Activated CD8-positive, alpha-beta T cell treated with anti-CD3 and anti-CD28 coated beads for 36 hours (primary cell): ENCODE results near the gene NEU4. TPM values are rescaled to one million over a fixed set of nuclear protein-coding genes. Genes with fewer than 3 reads are reported as not detected.

Experiments
- ATAC-seq: fragments of 200-7000 bp; cut with Tn5 transposase; one replicate; pipeline ENCODE4 v1.10.0; 2021; ENCODE audit warnings: mild to moderate bottlenecking, moderate library complexity
- CTCF ChIA-PET: fragments of 350-600 bp; sonication (Branson Sonifier 250); formaldehyde crosslinking; loops from one replicate; lab custom pipeline; 2021; ENCODE audit warnings: antibody characterized with exemption; lab: Charles Lee
- POLR2A ChIA-PET: fragments of 350-600 bp; sonication (Branson Sonifier 250); formaldehyde crosslinking; loops from one replicate; lab custom pipeline; 2021; ENCODE audit warnings: antibody characterized with exemption; lab: Charles Lee
- DNase-seq: peaks from one replicate; pipeline ENCODE4 v3.0.0-alpha.2; 2020
- H3K27ac Mint-ChIP-seq: one replicate; pipeline ENCODE4 v1.8.0; 2021; ENCODE audit warnings: mild to moderate bottlenecking, mixed read lengths
- H3K27me3 Mint-ChIP-seq: one replicate; pipeline ENCODE4 v1.8.0; 2021; ENCODE audit warnings: mixed read lengths
- H3K36me3 Mint-ChIP-seq: one replicate; pipeline ENCODE4 v1.8.0; 2021; ENCODE audit warnings: low read depth, mixed read lengths
- H3K4me1 Mint-ChIP-seq: one replicate; pipeline ENCODE4 v1.8.0; 2021; ENCODE audit warnings: low read depth, mixed read lengths
- H3K4me3 Mint-ChIP-seq: one replicate; pipeline ENCODE4 v1.8.0; 2021; ENCODE audit warnings: mild to moderate bottlenecking, moderate library complexity, mixed read lengths
- H3K9me3 Mint-ChIP-seq: one replicate; pipeline ENCODE4 v1.8.0; 2021; ENCODE audit warnings: mixed read lengths
- intact Hi-C: fragments of 100-400 bp; cut with micrococcal nuclease; formaldehyde crosslinking; loops from one replicate; pipeline ENCODE4 v1.10.0; 2022
- total RNA-seq, 2 experiments: library from RNA; stranded (reverse); gene quantifications; one replicate each; pipeline ENCODE4 v1.2.3, GENCODE V29; 2021
- TF ChIP-seq, protein P1 (sequence below): fragments of 200-600 bp; IDR thresholded peaks from one replicate; pipeline ENCODE4 v1.8.0; 2022; ENCODE audit warnings: antibody characterized with exemption, mild to moderate bottlenecking

The NEU4 gene
- total RNA-seq, 2 experiments from 2014 or later: 0.38 to 0.54 TPM

DNA sequence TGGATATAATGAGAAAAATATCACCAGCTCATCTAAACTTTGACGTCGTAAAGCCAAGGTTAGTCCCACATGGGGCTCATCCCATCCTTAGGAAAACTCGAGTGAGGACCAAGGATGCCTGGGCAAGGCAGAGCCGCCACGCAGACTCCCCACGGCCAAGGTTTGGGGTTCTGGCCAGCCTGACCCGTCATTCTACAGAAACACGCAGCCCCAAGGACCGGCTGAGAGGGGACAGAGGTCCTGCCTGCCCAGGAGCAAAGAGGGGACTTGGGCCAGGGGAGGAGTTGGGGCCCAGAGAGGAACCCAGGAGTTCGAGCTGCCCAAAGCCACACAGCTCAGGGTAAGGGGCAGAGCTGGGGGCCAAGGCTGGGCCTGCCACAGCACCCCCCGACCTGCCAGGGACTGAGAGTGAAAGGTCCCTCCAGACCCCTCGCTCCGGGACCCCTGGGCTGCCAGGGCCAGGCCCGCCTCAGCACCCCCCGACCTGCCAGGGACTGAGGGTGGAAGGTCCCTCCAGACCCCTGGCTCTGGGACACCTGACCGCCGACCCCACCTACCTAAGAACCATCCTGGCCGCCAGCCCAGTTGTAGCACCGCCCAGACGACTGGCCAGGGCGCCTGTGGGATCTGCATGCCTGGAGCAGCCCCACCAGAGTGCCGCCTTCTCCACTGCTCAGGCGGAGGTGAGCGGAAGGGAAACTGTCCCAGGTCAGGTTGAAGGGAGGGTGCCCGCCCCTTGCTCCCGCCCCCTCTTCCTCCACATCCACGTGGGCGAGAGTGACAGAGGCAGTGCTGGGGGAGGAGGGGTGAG is 49.4 kb downstream of the NEU4 start, which contains the start of gene PDCD1:
Gene PDCD1, minus strand, starts transcription at position 689 of the 811 bp plus-strand sequence. Its CDS starts 56 bp downstream, at position 633.
- TF ChIP-seq, protein P1, sequence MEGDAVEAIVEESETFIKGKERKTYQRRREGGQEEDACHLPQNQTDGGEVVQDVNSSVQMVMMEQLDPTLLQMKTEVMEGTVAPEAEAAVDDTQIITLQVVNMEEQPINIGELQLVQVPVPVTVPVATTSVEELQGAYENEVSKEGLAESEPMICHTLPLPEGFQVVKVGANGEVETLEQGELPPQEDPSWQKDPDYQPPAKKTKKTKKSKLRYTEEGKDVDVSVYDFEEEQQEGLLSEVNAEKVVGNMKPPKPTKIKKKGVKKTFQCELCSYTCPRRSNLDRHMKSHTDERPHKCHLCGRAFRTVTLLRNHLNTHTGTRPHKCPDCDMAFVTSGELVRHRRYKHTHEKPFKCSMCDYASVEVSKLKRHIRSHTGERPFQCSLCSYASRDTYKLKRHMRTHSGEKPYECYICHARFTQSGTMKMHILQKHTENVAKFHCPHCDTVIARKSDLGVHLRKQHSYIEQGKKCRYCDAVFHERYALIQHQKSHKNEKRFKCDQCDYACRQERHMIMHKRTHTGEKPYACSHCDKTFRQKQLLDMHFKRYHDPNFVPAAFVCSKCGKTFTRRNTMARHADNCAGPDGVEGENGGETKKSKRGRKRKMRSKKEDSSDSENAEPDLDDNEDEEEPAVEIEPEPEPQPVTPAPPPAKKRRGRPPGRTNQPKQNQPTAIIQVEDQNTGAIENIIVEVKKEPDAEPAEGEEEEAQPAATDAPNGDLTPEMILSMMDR: no peak
- CTCF ChIA-PET: interaction anchor here (1.2 kb wide), 1 partner anchor 171 kb away, joined by 4 read pairs; the partner anchor contains the start of gene DTYMK
- DNase-seq (peak; percentile 89), ATAC-seq (peak; percentile 59)
- POLR2A ChIA-PET: interaction anchor here (1.0 to 3.0 kb wide), 4 partner anchors 10 to 133 kb away, joined by 3 to 12 read pairs (median 6); no protein-coding TSS in a partner anchor
- peak within 1 kb of the TSS; percentile 92 for H3K27ac Mint-ChIP-seq
- peaks cover 3% of the 10 kb centered on the region for H3K36me3 Mint-ChIP-seq
- H3K4me3 Mint-ChIP-seq: peak within 1 kb of the TSS; percentile 82
- intact Hi-C loops: no loop called here
- peaks cover 5% of the 10 kb centered on the region for H3K27me3 Mint-ChIP-seq
- no peaks in the 10 kb centered on the region for H3K9me3 Mint-ChIP-seq
- H3K4me1 Mint-ChIP-seq: peaks cover 52% of the 10 kb centered on the region

DNA sequence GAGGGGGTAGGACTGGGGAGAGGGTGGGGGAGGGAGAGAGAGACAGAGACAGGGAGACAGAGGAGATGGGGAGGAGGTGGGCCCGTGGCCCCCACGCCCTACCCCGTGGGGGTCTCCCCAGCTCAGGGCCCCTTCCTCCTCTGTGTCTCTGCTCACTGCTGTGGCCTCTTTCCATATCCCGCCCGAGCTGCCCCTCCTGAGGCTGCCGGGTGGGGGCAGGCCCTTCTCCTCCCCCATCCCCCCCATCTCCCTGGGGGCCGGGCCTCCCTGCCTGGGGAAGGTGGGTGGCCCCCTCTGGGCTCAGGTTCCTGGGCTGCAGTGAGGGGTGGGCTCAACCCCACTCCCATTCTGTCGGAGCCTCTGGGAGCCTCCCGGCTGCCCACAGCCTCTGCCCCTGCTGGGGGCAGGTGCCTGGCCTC is 50.0 kb downstream of the NEU4 start:
- intact Hi-C loops: no loop called here
- ChIA-PET CTCF (interaction anchor here (1.2 to 1.9 kb wide), 4 partner anchors 10 to 172 kb away, joined by 4 to 8 read pairs (median 8); partner anchors contain the start of genes DTYMK, ING5 and RTP5), POLR2A (interaction anchor here (0.6 to 3.0 kb wide), 11 partner anchors 9 to 709 kb away, joined by 3 to 12 read pairs (median 4); partner anchors contain the start of gene PPP1R7)
- DNase-seq: no peak
- H3K27ac Mint-ChIP-seq: peak overlapping the region; percentile 92
- H3K36me3 Mint-ChIP-seq: peaks cover 3% of the 10 kb centered on the region
- H3K4me3 Mint-ChIP-seq: peak overlapping the region; percentile 82
- peaks cover under 1% of the 10 kb centered on the region for H3K9me3 Mint-ChIP-seq
- H3K27me3 Mint-ChIP-seq: peaks cover 6% of the 10 kb centered on the region
- peaks cover 57% of the 10 kb centered on the region for H3K4me1 Mint-ChIP-seq
- ATAC-seq: peak; percentile 45
- TF ChIP-seq, protein P1: no peak

DNA sequence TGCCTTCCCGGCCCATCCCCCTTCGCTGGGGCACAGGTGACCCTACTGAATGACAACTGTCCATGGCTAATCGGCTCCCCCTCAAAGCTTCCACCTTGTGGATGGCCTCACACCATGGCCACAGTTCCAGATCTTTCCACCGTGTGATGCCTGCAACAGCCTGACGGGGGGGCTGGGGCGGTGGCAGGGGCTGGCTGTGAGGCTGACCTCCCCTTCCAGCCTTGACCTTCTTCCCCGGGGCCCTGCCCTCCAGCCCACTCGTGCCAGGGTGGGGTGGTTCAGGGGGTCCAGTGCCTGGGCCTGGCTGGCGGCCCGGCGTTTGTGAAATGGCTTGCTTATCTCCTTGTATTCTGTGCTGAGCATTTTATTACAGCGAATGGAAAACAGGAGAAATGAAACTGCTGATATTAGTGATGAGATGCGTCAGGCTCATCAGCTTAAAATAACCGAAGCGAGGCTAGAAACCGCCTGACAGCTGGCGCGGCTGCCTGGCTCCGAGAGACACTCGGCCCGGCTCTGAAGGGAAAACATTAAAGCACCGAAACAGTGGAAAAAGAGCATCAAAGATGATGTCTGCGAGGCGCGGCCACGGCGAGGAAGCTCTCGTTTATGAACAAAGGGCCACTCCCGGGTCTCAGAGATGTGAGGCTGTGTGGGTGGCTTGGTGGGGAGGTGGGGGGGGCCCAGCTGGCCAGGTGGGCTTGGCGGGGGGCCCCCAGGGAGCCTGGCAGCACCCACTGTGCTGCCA is 50.6 kb downstream of the NEU4 start:
- Mint-ChIP-seq H3K27ac (peak overlapping the region; percentile 92), H3K27me3 (peaks cover 11% of the 10 kb centered on the region), H3K9me3 (peaks cover 5% of the 10 kb centered on the region), H3K36me3 (peaks cover 6% of the 10 kb centered on the region), H3K4me1 (peaks cover 63% of the 10 kb centered on the region), H3K4me3 (peak overlapping the region; percentile 82)
- DNase-seq (peak; percentile 94), ATAC-seq (peak; percentile 50)
- ChIA-PET POLR2A (interaction anchor here (0.6 to 3.0 kb wide), 11 partner anchors 9 to 709 kb away, joined by 3 to 12 read pairs (median 4); partner anchors contain the start of gene PPP1R7), CTCF (interaction anchor here (0.7 to 1.9 kb wide), 6 partner anchors 9 to 157 kb away, joined by 3 to 8 read pairs (median 6); partner anchors contain the start of genes ING5 and RTP5)
- intact Hi-C loops: loop anchor here (10.0 kb wide), 1 partner anchor 125 kb away; the partner anchor contains the start of gene D2HGDH
- TF ChIP-seq, protein P1: peak; percentile 66

DNA sequence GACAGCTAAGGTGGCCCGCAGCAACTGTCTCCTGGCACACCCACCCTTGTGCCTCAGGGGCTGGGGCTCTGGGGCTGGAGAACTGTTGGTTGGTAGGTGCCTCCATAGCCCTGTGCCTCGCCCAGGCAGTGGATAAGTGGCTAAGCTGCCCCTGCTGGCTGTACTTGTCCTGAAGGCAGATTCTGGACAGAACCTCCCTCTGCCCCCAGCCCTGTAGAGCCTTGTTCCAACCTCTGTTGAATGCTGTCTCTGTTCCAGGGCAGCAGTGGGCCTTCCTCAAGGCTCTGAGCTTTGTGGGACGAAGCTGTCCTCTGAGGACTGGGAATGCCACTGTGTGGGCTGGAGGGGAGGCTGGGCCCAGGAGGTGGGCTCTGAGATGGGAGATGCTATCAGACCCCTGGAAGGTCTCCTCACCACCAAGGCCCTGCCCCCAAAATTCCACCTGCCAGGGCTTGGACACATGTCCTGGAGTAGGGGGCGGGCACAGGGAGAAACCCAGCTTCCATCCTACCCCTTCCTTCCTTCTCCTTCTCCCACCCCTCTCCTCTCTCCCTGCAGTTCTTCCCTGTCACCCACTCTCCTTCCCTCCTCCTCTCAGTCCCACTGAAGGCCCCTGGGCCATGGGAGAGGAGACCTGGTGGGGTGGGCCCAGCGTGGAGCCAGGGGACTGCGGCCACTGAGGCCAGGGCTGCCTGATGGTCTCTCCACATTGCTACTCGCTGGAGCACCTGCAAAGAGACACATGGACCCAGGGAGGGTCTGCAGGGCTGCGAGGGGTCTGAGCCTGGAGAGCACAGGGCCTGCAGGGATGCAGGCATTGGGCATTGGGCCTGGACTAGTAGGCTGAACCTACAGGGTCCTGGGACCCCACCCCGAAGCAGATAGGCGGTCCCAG is 51.4 kb downstream of the NEU4 start:
- H3K27ac Mint-ChIP-seq: peak overlapping the region; percentile 92
- peak overlapping the region; percentile 82 for H3K4me3 Mint-ChIP-seq
- CTCF ChIA-PET: interaction anchor here (0.7 to 1.9 kb wide), 6 partner anchors 9 to 158 kb away, joined by 3 to 8 read pairs (median 6); partner anchors contain the start of genes ING5 and RTP5
- H3K36me3 Mint-ChIP-seq: peaks cover 6% of the 10 kb centered on the region
- TF ChIP-seq, protein P1: no peak
- H3K9me3 Mint-ChIP-seq: peaks cover 10% of the 10 kb centered on the region
- POLR2A ChIA-PET: interaction anchor here (0.9 to 3.0 kb wide), 9 partner anchors 8 to 173 kb away, joined by 3 to 12 read pairs (median 5); no protein-coding TSS in a partner anchor
- peak; percentile 38 for ATAC-seq
- intact Hi-C loops: loop anchor here (10.0 kb wide), 1 partner anchor 126 kb away; the partner anchor contains the start of gene D2HGDH
- DNase-seq: no peak
- H3K27me3 Mint-ChIP-seq: peaks cover 18% of the 10 kb centered on the region
- H3K4me1 Mint-ChIP-seq: peaks cover 71% of the 10 kb centered on the region
